ENCODE results near the gene TIAM1.

Gene TIAM1

DNA sequence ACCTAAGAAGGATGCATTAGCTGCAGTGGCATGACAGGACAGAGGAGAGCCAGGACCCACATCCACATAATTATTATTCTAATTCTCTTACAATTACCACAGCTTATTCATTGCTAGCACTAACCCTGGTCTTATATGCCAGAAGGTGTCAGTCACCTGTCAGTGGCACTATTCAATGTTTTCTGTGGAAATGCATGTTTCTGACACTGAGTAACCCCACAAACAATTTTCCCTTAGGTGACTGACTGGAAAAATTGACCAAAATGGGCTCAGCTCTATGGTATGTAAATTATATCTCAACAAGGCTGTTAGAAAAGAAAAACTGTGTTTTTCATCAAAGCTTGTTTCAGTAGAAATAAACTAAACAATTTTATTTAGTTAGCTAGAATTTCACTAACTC lies 187.9 kb downstream of the TIAM1 start:
- TF ChIP-seq CTCF (IDR thresholded peaks at IDR 0.05; ENCODE audit: low read depth, low read length): no peak
- H3K4me3 ChIP-seq (ENCODE audit: low read depth, low read length): no peak overlapping the region

GRCh38 chr21:31151156-31152045 lies 192.7 kb downstream of the TIAM1 start:
- TF ChIP-seq CTCF (IDR thresholded peaks at IDR 0.05; ENCODE audit: low read depth, low read length): no peak
- H3K4me3 ChIP-seq (ENCODE audit: low read depth, low read length): no peak overlapping the region

DNA sequence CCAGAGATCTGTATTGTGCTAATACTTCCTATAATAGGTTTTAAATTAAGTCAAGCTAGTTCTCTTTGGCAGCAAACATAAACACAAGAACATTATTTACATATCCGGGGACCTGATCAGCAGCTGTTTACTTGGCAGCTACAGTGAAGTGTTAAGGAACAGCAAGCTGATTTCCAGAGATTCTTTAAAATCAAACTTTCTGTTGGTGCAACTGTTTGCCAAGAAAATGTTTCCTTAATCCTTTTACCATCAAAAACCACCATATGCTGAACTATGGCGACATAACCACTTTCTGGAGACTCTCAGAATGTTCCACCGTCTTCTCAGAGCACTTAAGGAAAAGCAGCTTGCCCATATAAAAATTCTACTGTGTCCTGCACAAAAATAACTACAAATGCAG lies 198.8 kb downstream of the TIAM1 start:
- H3K4me3 ChIP-seq (ENCODE audit: low read depth, low read length): no peak overlapping the region
- TF ChIP-seq CTCF (IDR thresholded peaks at IDR 0.05; ENCODE audit: low read depth, low read length): no peak

DNA sequence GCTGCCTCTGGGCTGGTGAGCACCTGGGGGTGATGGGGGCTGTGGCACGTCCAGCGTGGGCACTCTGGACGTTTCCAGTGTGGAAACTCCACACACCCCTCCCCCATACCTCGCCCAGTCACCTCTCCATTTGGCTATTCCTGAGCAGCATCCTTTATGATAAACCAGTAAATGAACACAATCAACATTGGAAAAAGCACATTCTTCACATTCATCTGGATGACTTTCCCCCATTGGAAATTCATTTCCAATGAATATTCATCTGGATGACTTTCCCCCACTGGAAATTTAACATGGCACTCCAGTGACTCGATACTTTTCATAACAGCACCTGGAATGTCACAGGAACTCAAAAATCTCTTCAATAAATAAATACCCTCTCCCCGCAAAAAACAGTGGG lies 201.0 kb downstream of the TIAM1 start:
- H3K4me3 ChIP-seq (ENCODE audit: low read depth, low read length): no peak overlapping the region
- TF ChIP-seq CTCF (IDR thresholded peaks at IDR 0.05; ENCODE audit: low read depth, low read length): no peak

- no peak overlapping the region for H3K4me3 ChIP-seq (ENCODE audit: low read depth, low read length)
- TF ChIP-seq CTCF (IDR thresholded peaks at IDR 0.05; ENCODE audit: low read depth, low read length): no peak
Observed at GRCh38 chr21:31142600-31142999, 201.5 kb downstream of the TIAM1 start.

GRCh38 chr21:31141389-31142000 lies 202.6 kb downstream of the TIAM1 start:
- H3K4me3 ChIP-seq (ENCODE audit: low read depth, low read length): no peak overlapping the region
- TF ChIP-seq CTCF (IDR thresholded peaks at IDR 0.05; ENCODE audit: low read depth, low read length): no peak

GRCh38 chr21:31140676-31141075 lies 203.4 kb downstream of the TIAM1 start:
- no peak overlapping the region for H3K4me3 ChIP-seq (ENCODE audit: low read depth, low read length)
- TF ChIP-seq CTCF (IDR thresholded peaks at IDR 0.05; ENCODE audit: low read depth, low read length): no peak

All from WI38 (cell line).